Measurements from ENCODE around the gene FGL2.
"Not testable (repeated sequence)": the region's sequence is repeated elsewhere in the genome, so short reads cannot be mapped to it uniquely, and the experiment has no call there.

FGL2 gene

GRCh38 chr7:77154917-77155464 is 44.6 kb downstream of the FGL2 start:
- not testable (repeated sequence) for FAIRE-seq

GRCh38 chr7:77152232-77152631 is 47.4 kb downstream of the FGL2 start:
- FAIRE-seq = not testable (repeated sequence)

Measured in G401.6 (cell line).